ENCODE results near the gene GOT1. TPM values are rescaled to one million over a fixed set of nuclear protein-coding genes. Genes with fewer than 3 reads are reported as not detected.

Gene GOT1
- total RNA-seq, 1 experiment from 2014 or later = 65.7 TPM

DNA sequence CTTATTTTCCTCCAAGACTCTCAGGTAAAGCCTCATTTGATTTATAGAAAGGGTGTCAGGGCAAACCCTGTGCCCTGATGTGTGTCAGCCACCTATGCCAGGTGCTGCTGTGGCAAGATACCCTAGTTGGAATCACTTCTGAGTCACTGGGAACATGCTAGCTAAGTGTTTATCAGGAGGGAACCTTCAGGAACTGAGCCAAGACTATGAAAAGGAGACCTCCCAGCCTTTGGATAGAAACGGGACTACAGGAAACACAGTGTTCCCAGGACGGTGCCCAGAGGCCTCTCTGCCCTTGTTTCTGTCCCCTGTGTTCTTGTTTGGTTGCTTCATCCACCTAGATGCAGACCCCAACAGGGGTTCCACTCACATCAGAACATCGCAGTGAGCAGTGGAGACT is 72.7 kb downstream of the GOT1 start:
- no peaks in the 10 kb centered on the region for H3K4me1 ChIP-seq (ENCODE audit: insufficient read depth, low read length, poor library complexity, severe bottlenecking)
- CTCF ChIA-PET = no interaction called here
- intact Hi-C loops (cut with micrococcal nuclease; ENCODE audit: unreplicated experiment) = no loop called here
- DNase-seq (ENCODE audit: low spot score) = no peak
- H3K36me3 ChIP-seq (ENCODE audit: insufficient read depth, low read length, poor library complexity, severe bottlenecking) = no peaks in the 10 kb centered on the region
- H3K9me3 ChIP-seq (ENCODE audit: low read depth, low read length, poor library complexity, severe bottlenecking) = no peaks in the 10 kb centered on the region
- peaks cover 23% of the 10 kb centered on the region for H3K27me3 ChIP-seq (replicated peaks; ENCODE audit: insufficient read depth, low read depth, low read length, poor library complexity)
- no peak overlapping the region for H3K4me3 ChIP-seq (ENCODE audit: low read depth, low read length, poor library complexity, severe bottlenecking)
- BruUV-seq (replicated peaks) = no TSS peak
- TF ChIP-seq, protein P1, sequence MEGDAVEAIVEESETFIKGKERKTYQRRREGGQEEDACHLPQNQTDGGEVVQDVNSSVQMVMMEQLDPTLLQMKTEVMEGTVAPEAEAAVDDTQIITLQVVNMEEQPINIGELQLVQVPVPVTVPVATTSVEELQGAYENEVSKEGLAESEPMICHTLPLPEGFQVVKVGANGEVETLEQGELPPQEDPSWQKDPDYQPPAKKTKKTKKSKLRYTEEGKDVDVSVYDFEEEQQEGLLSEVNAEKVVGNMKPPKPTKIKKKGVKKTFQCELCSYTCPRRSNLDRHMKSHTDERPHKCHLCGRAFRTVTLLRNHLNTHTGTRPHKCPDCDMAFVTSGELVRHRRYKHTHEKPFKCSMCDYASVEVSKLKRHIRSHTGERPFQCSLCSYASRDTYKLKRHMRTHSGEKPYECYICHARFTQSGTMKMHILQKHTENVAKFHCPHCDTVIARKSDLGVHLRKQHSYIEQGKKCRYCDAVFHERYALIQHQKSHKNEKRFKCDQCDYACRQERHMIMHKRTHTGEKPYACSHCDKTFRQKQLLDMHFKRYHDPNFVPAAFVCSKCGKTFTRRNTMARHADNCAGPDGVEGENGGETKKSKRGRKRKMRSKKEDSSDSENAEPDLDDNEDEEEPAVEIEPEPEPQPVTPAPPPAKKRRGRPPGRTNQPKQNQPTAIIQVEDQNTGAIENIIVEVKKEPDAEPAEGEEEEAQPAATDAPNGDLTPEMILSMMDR (conservative IDR thresholded peaks at IDR 0.05; ENCODE audit: low read depth, low read length) = no peak
- no peak for TF ChIP-seq EZH2 (IDR thresholded peaks at IDR 0.05; ENCODE audit: borderline replicate concordance, low read depth, low read length, poor library complexity, severe bottlenecking)
- no peak overlapping the region for H3K27ac ChIP-seq (ENCODE audit: low read depth, low read length, poor library complexity, severe bottlenecking)
- POLR2A ChIA-PET (ENCODE audit: low non-redundant PET) = no interaction called here

DNA sequence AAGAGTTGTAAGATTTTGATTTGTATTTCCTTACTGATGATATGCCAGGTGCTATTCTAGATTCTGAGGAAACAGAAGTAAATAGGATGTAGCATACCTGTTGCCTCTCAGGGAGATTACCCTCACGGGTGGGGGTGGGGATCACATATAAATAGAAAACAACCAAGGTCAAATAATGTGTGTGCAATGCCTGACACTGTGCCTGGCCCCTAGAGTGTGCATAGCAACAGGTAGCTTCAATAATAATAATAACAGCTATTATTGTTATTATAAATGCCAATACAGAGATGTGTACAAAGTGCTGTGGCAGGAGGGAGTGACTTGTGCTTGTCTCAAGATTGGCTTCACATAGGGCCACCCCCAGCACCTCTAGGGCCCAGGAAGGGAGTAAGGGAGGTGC is 77.2 kb downstream of the GOT1 start:
- no peak for TF ChIP-seq EZH2 (IDR thresholded peaks at IDR 0.05; ENCODE audit: borderline replicate concordance, low read depth, low read length, poor library complexity, severe bottlenecking)
- TF ChIP-seq, protein P1 (conservative IDR thresholded peaks at IDR 0.05; ENCODE audit: low read depth, low read length) = no peak
- peaks cover 33% of the 10 kb centered on the region for H3K27me3 ChIP-seq (replicated peaks; ENCODE audit: insufficient read depth, low read depth, low read length, poor library complexity)
- no peaks in the 10 kb centered on the region for H3K36me3 ChIP-seq (ENCODE audit: insufficient read depth, low read length, poor library complexity, severe bottlenecking)
- intact Hi-C loops (cut with micrococcal nuclease; ENCODE audit: unreplicated experiment) = no loop called here
- no peaks in the 10 kb centered on the region for H3K4me1 ChIP-seq (ENCODE audit: insufficient read depth, low read length, poor library complexity, severe bottlenecking)
- DNase-seq (ENCODE audit: low spot score) = no peak
- CTCF ChIA-PET = no interaction called here
- H3K4me3 ChIP-seq (ENCODE audit: low read depth, low read length, poor library complexity, severe bottlenecking) = no peak overlapping the region
- H3K27ac ChIP-seq (ENCODE audit: low read depth, low read length, poor library complexity, severe bottlenecking) = no peak overlapping the region
- POLR2A ChIA-PET (ENCODE audit: low non-redundant PET) = no interaction called here
- no TSS peak for BruUV-seq (replicated peaks)
- no peaks in the 10 kb centered on the region for H3K9me3 ChIP-seq (ENCODE audit: low read depth, low read length, poor library complexity, severe bottlenecking)

DNA sequence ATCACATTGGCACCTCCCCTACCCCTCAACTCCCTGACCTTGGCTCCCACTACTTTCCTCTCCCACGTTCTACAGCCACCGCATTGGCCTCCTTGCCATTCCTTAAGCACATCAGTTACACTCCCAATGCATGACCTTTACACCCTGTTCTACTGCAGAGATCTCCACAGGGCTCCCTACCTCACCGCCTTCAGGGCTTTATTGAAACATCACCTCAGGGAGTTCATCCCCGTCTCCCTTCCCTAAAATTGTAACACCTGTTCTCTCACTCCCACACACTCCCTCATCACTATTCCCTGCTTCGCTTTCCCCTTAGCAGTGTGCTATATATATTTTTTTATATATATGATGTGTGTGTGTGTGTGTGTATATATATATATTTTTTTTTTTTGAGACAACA is 82.8 kb downstream of the GOT1 start:
- no peaks in the 10 kb centered on the region for H3K36me3 ChIP-seq (ENCODE audit: insufficient read depth, low read length, poor library complexity, severe bottlenecking)
- no peaks in the 10 kb centered on the region for H3K4me1 ChIP-seq (ENCODE audit: insufficient read depth, low read length, poor library complexity, severe bottlenecking)
- H3K27ac ChIP-seq (ENCODE audit: low read depth, low read length, poor library complexity, severe bottlenecking) = no peak overlapping the region
- CTCF ChIA-PET = no interaction called here
- POLR2A ChIA-PET (ENCODE audit: low non-redundant PET) = no interaction called here
- BruUV-seq (replicated peaks) = no TSS peak
- H3K27me3 ChIP-seq (replicated peaks; ENCODE audit: insufficient read depth, low read depth, low read length, poor library complexity) = peaks cover 16% of the 10 kb centered on the region
- H3K4me3 ChIP-seq (ENCODE audit: low read depth, low read length, poor library complexity, severe bottlenecking) = no peak overlapping the region
- no peaks in the 10 kb centered on the region for H3K9me3 ChIP-seq (ENCODE audit: low read depth, low read length, poor library complexity, severe bottlenecking)
- DNase-seq (ENCODE audit: low spot score) = no peak
- intact Hi-C loops (cut with micrococcal nuclease; ENCODE audit: unreplicated experiment) = no loop called here
- TF ChIP-seq, protein P1 (conservative IDR thresholded peaks at IDR 0.05; ENCODE audit: low read depth, low read length) = no peak
- TF ChIP-seq EZH2 (IDR thresholded peaks at IDR 0.05; ENCODE audit: borderline replicate concordance, low read depth, low read length, poor library complexity, severe bottlenecking) = no peak

Other genes with a start within 250 kb of the GOT1 start
- not detected in 2 replicates for gene HPSE2, start 194.8 kb downstream of the GOT1 start, total RNA-seq (2021)
- gene CNNM1, start 101.3 kb downstream of the GOT1 start, total RNA-seq (2021) = 0.66 and 0.73 TPM in 2 replicates
- gene NKX2-3, start 102.3 kb upstream of the GOT1 start, total RNA-seq (2021) = 0.20 TPM in 1 of 2 replicates, not detected in the other
- gene SLC25A28, start 189.8 kb upstream of the GOT1 start, total RNA-seq (2021) = 31.0 and 31.1 TPM in 2 replicates
- 10.1 and 11.1 TPM in 2 replicates for gene ENTPD7, start 228.9 kb upstream of the GOT1 start, total RNA-seq (2021)

Data from A673 (cell line).